NCI-H82 treated with DMSO at 0.1 percent for 48 hours (cell line): ENCODE results near the gene WDR91.

Source experiments
- DNase-seq: peaks from one replicate; lab custom pipeline; 2025; ENCODE audit not compliant: unreplicated experiment; lab: John Stamatoyannopoulos, UW

Gene WDR91

GRCh38 chr7:135211179-135211945 is at the start of gene WDR91:
WDR91 (minus strand) TSS chr7:135211526; CDS start chr7:135211502, 24 bp downstream.
- peak; percentile 82 for DNase-seq

GRCh38 chr7:135260470-135260869 is 49.1 kb upstream of the WDR91 start:
- DNase-seq, result no peak

DNA sequence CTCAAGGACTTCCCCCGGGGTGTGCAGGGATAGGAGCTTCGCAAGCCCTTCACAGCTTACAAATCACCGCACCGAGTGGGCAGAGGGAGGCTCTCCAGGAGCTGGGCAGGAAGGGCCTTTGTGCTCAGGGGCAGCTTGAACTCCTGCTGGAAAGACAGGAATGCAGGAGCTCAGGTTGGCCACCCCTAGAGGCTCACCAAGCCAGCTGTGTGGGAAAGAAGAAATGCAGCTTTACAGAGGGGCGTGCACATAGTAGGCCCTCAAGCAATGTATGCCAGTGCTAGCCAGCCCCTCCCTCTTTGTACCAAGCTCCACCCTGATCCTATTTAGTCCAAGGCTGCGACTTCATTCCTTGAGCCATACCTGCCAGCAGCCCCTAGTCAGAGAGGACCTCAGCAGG is 48.4 kb upstream of the WDR91 start:
- no peak for DNase-seq

- no peak for DNase-seq
These were observed 47.3 kb upstream of the WDR91 start for GRCh38 chr7:135258585-135258984.

GRCh38 chr7:135257790-135258189 is 46.5 kb upstream of the WDR91 start:
- no peak for DNase-seq

GRCh38 chr7:135253851-135254771 is 42.8 kb upstream of the WDR91 start:
- DNase-seq, result no peak

DNA sequence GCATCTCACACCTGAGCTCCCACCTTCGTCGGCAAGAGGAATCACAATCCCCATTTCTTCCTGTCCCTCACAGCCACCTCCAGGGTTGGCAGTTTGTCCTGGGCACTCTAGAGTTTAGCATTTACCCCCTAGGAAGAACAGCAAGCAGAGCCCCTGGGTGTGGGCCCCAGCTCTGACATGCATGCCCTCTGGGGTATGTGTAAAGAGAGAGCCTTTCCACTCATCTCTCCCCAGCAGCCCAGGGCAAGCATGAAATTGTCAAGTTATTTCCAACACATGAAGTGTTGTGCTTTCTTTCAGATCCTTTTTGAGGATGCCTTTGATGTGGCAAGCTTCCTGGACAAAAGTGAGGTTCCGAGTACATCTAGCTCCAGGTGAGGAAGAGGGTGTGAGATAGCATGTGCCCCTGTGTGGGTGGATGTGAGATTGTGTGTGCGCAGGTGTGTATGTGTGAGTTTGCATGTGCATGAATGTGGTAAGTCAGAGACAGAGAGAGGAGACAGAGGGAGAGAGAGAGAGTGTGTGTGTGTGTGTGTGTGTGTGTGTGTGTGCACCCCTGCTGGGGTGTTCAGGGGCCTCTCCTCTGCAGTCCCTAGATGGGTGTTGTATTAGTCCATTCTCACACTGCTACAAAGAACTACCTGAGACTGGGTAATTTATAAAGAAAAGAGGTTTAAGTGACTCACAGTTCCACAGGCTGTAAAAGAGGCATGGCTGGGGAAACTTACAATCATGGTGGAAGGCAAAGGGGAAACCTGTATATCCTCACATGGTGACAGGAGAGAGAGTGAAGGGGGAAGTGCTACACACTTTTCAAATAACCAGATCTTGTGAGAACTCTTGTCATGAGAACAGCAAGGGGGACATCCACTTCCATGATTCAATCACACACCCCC is 40.4 kb upstream of the WDR91 start:
- DNase-seq, result no peak

GRCh38 chr7:135248546-135248945 is 37.2 kb upstream of the WDR91 start:
- no peak for DNase-seq

GRCh38 chr7:135247746-135248471 is 36.6 kb upstream of the WDR91 start:
- no peak for DNase-seq

GRCh38 chr7:135246191-135246825 is 35.0 kb upstream of the WDR91 start:
- no peak for DNase-seq

DNA sequence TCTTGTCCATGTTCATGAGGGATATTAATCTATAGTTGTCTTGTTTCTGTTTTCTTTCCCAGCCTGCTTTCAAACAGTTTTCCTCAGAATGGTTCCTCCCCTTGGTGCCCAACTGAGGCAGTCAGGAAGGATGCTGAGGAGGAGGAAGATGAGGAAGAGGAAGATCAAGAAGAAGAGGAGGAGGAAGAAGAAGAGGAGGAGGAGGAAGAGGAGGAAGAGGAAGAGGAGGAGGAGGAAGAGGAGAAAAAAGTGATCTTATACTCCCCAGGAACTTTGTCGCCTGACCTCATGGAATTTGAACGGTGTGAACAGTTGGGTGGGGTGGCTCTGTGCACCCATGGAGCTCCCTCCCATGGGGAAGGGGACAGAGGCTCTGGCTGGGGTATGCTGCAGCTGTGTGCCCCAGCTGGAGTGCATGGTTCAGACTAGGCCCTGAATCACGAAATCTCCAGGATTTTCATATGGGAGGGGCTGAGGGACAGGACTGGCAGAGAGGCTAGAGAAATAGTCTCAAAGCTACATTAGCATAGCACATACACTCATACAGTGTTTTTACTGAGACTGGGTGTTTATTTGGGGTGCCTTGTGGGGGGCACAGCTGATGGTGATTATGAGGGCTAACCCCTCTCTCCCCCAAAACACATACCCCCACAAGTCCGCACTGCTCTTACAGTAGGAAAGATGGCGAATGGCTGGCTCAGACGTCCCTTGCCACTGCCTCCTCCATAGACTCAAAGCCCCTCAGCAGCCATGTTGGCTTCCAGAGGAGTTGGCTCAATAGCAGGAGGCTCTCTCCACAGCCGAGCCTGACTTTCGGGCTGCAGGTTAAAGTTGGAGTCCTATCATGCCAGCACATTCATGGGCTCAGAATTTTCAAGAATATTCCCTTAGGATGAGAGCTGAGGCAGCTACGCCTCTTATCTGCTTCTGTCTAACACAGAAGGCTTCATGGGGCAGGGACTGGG is 34.2 kb upstream of the WDR91 start:
- no peak for DNase-seq

DNA sequence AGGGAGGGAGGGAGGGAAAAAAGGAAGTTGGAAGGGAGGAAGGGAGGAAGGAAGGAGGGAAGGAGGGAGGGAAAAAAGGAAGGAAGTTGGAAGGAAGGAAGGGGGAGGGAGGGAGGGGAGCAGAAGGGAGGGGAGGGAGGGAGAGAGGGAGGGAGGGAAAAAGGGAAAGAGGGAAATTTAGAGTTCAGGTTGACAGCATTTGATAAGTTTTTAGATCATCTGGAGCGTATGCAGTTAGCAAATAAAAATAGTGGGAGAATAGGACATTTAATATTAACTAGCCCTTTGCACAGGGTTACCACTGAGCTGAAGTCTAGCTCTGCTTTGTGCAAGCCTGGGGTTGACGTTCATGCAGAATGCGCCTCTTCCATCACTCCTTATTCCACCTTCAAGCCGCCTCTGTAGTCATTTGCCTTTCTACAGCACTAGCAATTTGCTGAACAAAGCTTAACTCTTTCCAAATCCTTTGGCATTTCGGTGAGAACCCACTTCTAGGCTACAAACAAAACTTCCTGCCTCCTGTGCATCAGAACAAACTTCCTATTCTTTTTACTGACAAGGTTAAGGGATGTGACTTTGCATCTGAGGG is 30.9 kb upstream of the WDR91 start:
- DNase-seq, result no peak

- DNase-seq, result no peak
These were observed 29.1 kb upstream of the WDR91 start for GRCh38 chr7:135240441-135240840.

- DNase-seq, result no peak
These were observed 27.9 kb upstream of the WDR91 start for GRCh38 chr7:135239263-135239662.

DNA sequence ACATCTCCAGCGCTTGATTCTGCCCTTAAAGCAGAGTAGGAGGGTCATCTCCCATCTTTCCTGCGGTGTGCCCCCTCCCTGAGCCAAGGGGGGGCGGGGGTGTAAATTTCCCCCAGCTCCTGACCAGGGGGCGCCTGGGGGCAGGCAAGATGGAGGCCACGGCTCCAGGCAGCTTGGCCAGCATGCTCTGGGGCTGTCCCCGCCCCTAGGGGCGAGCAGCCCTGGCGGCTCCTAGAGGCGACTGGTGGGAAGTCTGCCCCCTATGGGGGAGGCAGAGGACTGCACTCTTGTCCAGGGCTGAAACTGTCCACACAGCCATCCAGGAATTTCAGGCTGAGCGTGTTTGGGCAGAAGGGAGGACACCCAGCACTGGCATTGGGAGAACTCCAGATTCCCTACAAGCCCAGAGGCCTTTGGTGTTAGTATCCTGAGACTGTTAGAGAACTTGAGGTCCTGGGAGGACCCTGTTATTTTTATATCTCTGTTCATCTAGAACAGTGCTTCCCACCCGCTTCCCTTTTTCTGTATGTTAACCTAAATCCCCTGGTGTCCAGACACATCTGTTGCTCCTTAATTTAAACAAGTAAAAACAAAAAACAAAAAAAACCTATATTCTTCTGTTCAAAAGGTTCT is 26.9 kb upstream of the WDR91 start:
- no peak for DNase-seq

DNA sequence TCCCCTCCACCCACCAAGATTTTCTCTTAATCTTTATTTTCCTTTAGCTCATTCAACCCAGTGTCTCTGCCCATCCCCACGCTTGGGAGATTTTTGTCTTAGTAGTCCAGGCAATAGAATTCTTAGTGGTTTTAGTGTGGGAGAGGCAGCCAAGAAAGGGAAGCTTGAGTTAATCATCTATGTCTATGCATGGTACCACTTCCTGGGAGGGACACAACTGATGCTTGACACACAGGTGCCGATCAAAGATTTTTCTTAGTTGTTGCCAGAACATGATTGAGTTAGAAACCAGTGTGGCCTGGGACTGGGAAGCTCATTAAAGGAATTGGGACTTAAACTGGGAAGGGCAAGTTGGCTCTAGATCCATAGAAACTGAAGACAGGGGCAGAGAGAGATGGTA is 25.4 kb upstream of the WDR91 start:
- DNase-seq, result no peak

DNA sequence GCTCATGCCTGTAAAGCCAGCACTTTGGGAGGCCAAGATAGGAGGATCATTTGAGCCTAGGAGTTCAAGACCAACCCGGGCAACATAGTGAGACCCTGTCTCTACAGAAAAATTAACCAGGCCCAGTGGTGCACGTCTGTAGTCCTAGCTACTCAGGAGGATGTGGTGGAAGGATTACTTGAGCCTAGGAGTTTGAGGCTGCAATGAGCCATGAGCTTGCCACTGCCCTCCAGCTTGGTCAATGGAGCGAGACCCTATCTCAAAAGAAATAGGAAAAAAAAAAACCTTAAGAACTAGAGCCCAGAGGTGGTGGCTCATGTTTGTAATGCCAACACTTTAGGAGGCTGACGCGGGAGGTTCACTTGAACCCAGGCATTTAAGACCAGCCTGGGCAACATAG is 24.5 kb upstream of the WDR91 start:
- DNase-seq, result no peak

DNA sequence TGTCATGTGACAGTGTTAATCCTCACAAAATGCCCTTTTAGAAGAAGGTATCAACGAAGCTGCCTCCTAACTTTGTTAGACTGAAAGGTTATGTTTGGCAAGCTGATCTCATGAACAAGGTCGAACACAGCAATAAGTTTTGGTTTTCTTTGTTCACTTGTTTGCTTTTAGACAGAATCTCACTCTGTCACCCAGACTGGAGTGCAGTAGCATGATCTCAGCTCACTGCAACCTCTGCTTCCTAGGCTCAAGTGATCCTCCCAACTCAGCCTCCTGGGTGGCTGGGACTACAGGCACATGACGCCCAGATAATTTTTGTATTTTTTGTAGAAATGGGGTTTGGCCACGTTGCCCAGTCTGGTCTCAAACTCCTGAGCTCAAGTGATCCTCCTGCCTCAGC is 23.4 kb upstream of the WDR91 start:
- DNase-seq, result no peak
